Dendritic cell treated with granulocyte-macrophage colony-stimulating factor and Interleukin-4, amounts not matched to agents 40 ng/mL and 50 ng/mL, for 4 days (primary cell): ENCODE measurements around the gene TWSG1.
"Not testable (repeated sequence)": the region's sequence is repeated elsewhere in the genome, so short reads cannot be mapped to it uniquely, and the experiment has no call there.

ENCODE experiments used
- H3K27ac Mint-ChIP-seq: one replicate; pipeline ENCODE4 v1.8.0; 2022; ENCODE audit warnings: mild to moderate bottlenecking, mixed read lengths
- H3K27me3 Mint-ChIP-seq: one replicate; pipeline ENCODE4 v1.8.0; 2022; ENCODE audit warnings: mild to moderate bottlenecking, mixed read lengths
- H3K36me3 Mint-ChIP-seq: one replicate; pipeline ENCODE4 v1.8.0; 2022; ENCODE audit warnings: low read depth, mixed read lengths
- H3K4me1 Mint-ChIP-seq: one replicate; pipeline ENCODE4 v1.8.0; 2022; ENCODE audit warnings: low read depth, mixed read lengths
- H3K4me3 Mint-ChIP-seq: one replicate; pipeline ENCODE4 v1.8.0; 2022; ENCODE audit warnings: mild to moderate bottlenecking, moderate library complexity, mixed read lengths
- H3K9me3 Mint-ChIP-seq: one replicate; pipeline ENCODE4 v1.8.0; 2022; ENCODE audit warnings: mixed read lengths
- intact Hi-C: fragments of 100-400 bp; cut with micrococcal nuclease; formaldehyde crosslinking; loops from one replicate; pipeline ENCODE4 v1.15.0; 2022

The TWSG1 gene

GRCh38 chr18:9348079-9348671, 13.6 kb downstream of the TWSG1 start:
- Mint-ChIP-seq H3K27ac (no peak overlapping the region), H3K9me3 (peaks cover 7% of the 10 kb centered on the region), H3K4me3 (no peak overlapping the region), H3K27me3 (no peaks in the 10 kb centered on the region), H3K36me3 (peaks cover 22% of the 10 kb centered on the region), H3K4me1 (peaks cover 12% of the 10 kb centered on the region)
- intact Hi-C loops: no loop called here

- no peak overlapping the region for H3K4me3 Mint-ChIP-seq
- H3K36me3 Mint-ChIP-seq: peaks cover 16% of the 10 kb centered on the region
- intact Hi-C loops: no loop called here
- peaks cover 7% of the 10 kb centered on the region for H3K4me1 Mint-ChIP-seq
- no peak overlapping the region for H3K27ac Mint-ChIP-seq
- no peaks in the 10 kb centered on the region for H3K27me3 Mint-ChIP-seq
- H3K9me3 Mint-ChIP-seq: peaks cover 1% of the 10 kb centered on the region
Measured at GRCh38 chr18:9348766-9349165, 14.2 kb downstream of the TWSG1 start.

GRCh38 chr18:9353596-9353995, 19.0 kb downstream of the TWSG1 start:
- Mint-ChIP-seq H3K27ac (no peak overlapping the region), H3K4me3 (no peak overlapping the region), H3K9me3 (no peaks in the 10 kb centered on the region), H3K4me1 (peaks cover 7% of the 10 kb centered on the region), H3K36me3 (peaks cover 6% of the 10 kb centered on the region), H3K27me3 (no peaks in the 10 kb centered on the region)
- intact Hi-C loops: loop anchor here (2.0 kb wide), 1 partner anchor 65 kb away; no protein-coding TSS in a partner anchor

GRCh38 chr18:9354256-9354655, 19.7 kb downstream of the TWSG1 start:
- Mint-ChIP-seq H3K27ac (no peak overlapping the region), H3K4me1 (peaks cover 7% of the 10 kb centered on the region), H3K27me3 (no peaks in the 10 kb centered on the region), H3K36me3 (peaks cover 6% of the 10 kb centered on the region), H3K4me3 (no peak overlapping the region), H3K9me3 (no peaks in the 10 kb centered on the region)
- intact Hi-C loops: no loop called here

GRCh38 chr18:9356976-9357375, 22.4 kb downstream of the TWSG1 start:
- Mint-ChIP-seq H3K4me3 (no peak overlapping the region), H3K36me3 (peaks cover 9% of the 10 kb centered on the region), H3K27ac (no peak overlapping the region), H3K4me1 (peaks cover 23% of the 10 kb centered on the region), H3K9me3 (no peaks in the 10 kb centered on the region), H3K27me3 (no peaks in the 10 kb centered on the region)
- intact Hi-C loops: no loop called here

GRCh38 chr18:9359796-9360195, 25.2 kb downstream of the TWSG1 start:
- Mint-ChIP-seq H3K36me3 (peaks cover 28% of the 10 kb centered on the region), H3K9me3 (no peaks in the 10 kb centered on the region), H3K27ac (no peak overlapping the region), H3K4me1 (peaks cover 16% of the 10 kb centered on the region), H3K27me3 (no peaks in the 10 kb centered on the region), H3K4me3 (no peak overlapping the region)
- intact Hi-C loops: no loop called here

GRCh38 chr18:9361191-9361590, 26.6 kb downstream of the TWSG1 start:
- peaks cover 33% of the 10 kb centered on the region for H3K36me3 Mint-ChIP-seq
- H3K27me3 Mint-ChIP-seq: no peaks in the 10 kb centered on the region
- no peak overlapping the region for H3K4me3 Mint-ChIP-seq
- H3K27ac Mint-ChIP-seq: no peak overlapping the region
- peaks cover 16% of the 10 kb centered on the region for H3K4me1 Mint-ChIP-seq
- intact Hi-C loops: no loop called here
- H3K9me3 Mint-ChIP-seq: no peaks in the 10 kb centered on the region

GRCh38 chr18:9362869-9363268, 28.3 kb downstream of the TWSG1 start:
- H3K9me3 Mint-ChIP-seq: no peaks in the 10 kb centered on the region
- no peak overlapping the region for H3K27ac Mint-ChIP-seq
- intact Hi-C loops: no loop called here
- H3K4me1 Mint-ChIP-seq: peaks cover 16% of the 10 kb centered on the region
- peaks cover 44% of the 10 kb centered on the region for H3K36me3 Mint-ChIP-seq
- H3K27me3 Mint-ChIP-seq: no peaks in the 10 kb centered on the region
- no peak overlapping the region for H3K4me3 Mint-ChIP-seq

- no peak overlapping the region for H3K4me3 Mint-ChIP-seq
- H3K4me1 Mint-ChIP-seq: peaks cover 16% of the 10 kb centered on the region
- no peaks in the 10 kb centered on the region for H3K27me3 Mint-ChIP-seq
- H3K9me3 Mint-ChIP-seq: no peaks in the 10 kb centered on the region
- intact Hi-C loops: no loop called here
- H3K36me3 Mint-ChIP-seq: peaks cover 51% of the 10 kb centered on the region
- H3K27ac Mint-ChIP-seq: no peak overlapping the region
Measured at GRCh38 chr18:9364242-9364641, 29.7 kb downstream of the TWSG1 start.

GRCh38 chr18:9365406-9365805, 30.8 kb downstream of the TWSG1 start:
- peaks cover 62% of the 10 kb centered on the region for H3K36me3 Mint-ChIP-seq

GRCh38 chr18:9366126-9366714, 31.6 kb downstream of the TWSG1 start:
- peaks cover 62% of the 10 kb centered on the region for H3K36me3 Mint-ChIP-seq
- H3K4me3 Mint-ChIP-seq: no peak overlapping the region
- no peak overlapping the region for H3K27ac Mint-ChIP-seq
- no peaks in the 10 kb centered on the region for H3K9me3 Mint-ChIP-seq
- intact Hi-C loops: no loop called here
- no peaks in the 10 kb centered on the region for H3K27me3 Mint-ChIP-seq
- peaks cover 7% of the 10 kb centered on the region for H3K4me1 Mint-ChIP-seq

More at GRCh38 chr18:9365406-9365805, 30.8 kb downstream of the TWSG1 start:
- no peaks in the 10 kb centered on the region for H3K27me3 Mint-ChIP-seq
- intact Hi-C loops: no loop called here
- H3K9me3 Mint-ChIP-seq: no peaks in the 10 kb centered on the region
- peaks cover 15% of the 10 kb centered on the region for H3K4me1 Mint-ChIP-seq
- H3K4me3 Mint-ChIP-seq: no peak overlapping the region
- no peak overlapping the region for H3K27ac Mint-ChIP-seq

GRCh38 chr18:9373254-9373653, 38.7 kb downstream of the TWSG1 start:
- H3K9me3 Mint-ChIP-seq, H3K4me3 Mint-ChIP-seq, H3K4me1 Mint-ChIP-seq, H3K27ac Mint-ChIP-seq, H3K27me3 Mint-ChIP-seq, intact Hi-C loops: not testable (repeated sequence)
- peaks cover 37% of the 10 kb centered on the region for H3K36me3 Mint-ChIP-seq

- Mint-ChIP-seq H3K9me3 (no peaks in the 10 kb centered on the region), H3K4me3 (no peak overlapping the region), H3K27ac (no peak overlapping the region), H3K36me3 (peaks cover 7% of the 10 kb centered on the region), H3K4me1 (no peaks in the 10 kb centered on the region), H3K27me3 (no peaks in the 10 kb centered on the region)
- intact Hi-C loops: no loop called here
Measured at GRCh38 chr18:9379118-9379517, 44.5 kb downstream of the TWSG1 start.

GRCh38 chr18:9380101-9380500, 45.5 kb downstream of the TWSG1 start:
- no peaks in the 10 kb centered on the region for H3K9me3 Mint-ChIP-seq
- H3K36me3 Mint-ChIP-seq: peaks cover 6% of the 10 kb centered on the region
- H3K27me3 Mint-ChIP-seq: no peaks in the 10 kb centered on the region
- no peak overlapping the region for H3K4me3 Mint-ChIP-seq
- H3K4me1 Mint-ChIP-seq: no peaks in the 10 kb centered on the region
- no peak overlapping the region for H3K27ac Mint-ChIP-seq
- intact Hi-C loops: no loop called here
